Immature natural killer cell (primary cell): ENCODE measurements around the gene ARF4. TPM values are rescaled to one million over a fixed set of nuclear protein-coding genes. Genes with fewer than 3 reads are reported as not detected.

Source experiments
- polyA plus RNA-seq, 3 donors: library from polyadenylated mRNA; unstranded; fragments of 300-500 nt; fragmentation: Illumina TruSeq; gene quantifications; one replicate each; pipeline ENCODE4 v1.2.3, GENCODE V29; 2021

The ARF4 gene
- polyA plus RNA-seq, 3 donors from 2014 or later = 136 to 221 (median 158) TPM

Other genes starting within 250 kb of the ARF4 start
- not detected for gene DNAH12, start 53.0 kb downstream of the ARF4 start, polyA plus RNA-seq
- 10 to 100 TPM in 2 of 3 donors, 1 to 10 TPM in 1; 7.4 to 21.3 (median 15.3) TPM for gene PDE12, start 41.1 kb downstream of the ARF4 start, polyA plus RNA-seq
- 10 to 100 TPM in 2 of 3 donors, 1 to 10 TPM in 1; 8.8 to 37.1 (median 27.5) TPM for gene DENND6A, start 95.7 kb upstream of the ARF4 start, polyA plus RNA-seq
- gene SLMAP, start 159.0 kb upstream of the ARF4 start, polyA plus RNA-seq = 10 to 100 TPM; 11.0 to 31.2 (median 19.3) TPM